Astrocyte of the hippocampus (primary cell): ENCODE measurements around the gene ORAI2.
"Not testable (repeated sequence)": the region's sequence is repeated elsewhere in the genome, so short reads cannot be mapped to it uniquely, and the experiment has no call there.

Source experiments
- DNase-seq: peaks from one replicate; pipeline ENCODE4 v3.0.0; 2011; ENCODE audit warnings: low read depth, low spot score

Gene ORAI2

DNA sequence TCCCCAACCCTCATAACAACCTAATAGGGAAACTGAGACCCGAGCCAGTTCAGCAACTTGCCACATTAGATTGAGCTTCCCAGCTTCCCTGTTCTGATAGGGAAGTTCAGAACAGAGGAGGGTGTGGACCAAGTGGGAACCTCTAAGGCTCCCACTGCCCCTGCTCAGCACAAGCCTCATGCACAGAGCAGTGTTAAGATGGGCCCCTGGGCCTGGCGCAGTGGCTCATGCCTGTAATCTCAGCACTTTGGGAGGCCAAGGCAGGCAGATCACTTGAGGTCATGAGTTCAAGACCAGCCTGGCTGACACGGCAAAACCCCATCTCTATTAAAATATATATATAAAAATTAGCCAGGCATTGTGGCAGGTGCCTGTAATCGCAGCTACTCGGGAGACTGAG, 63.9 kb downstream of the ORAI2 start:
- DNase-seq, result not testable (repeated sequence)

DNA sequence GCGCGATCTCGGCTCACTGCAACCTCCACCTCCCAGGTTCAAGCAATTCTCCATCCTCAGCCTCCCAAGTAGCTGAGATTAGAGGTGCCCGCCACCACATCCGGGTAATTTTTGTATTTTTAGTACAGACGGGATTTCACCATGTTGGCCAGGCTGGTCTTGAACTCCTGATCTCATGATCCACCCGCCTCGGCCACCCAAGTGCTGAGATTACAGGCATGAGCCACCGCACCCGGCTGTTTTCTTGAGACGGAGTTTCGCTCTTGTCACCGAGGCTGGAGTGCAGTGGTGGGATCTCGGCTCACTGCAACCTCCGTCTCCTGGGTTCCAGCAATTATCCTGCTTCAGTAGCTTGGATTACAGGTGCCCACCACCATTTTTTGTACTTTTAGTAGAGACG, 64.9 kb downstream of the ORAI2 start:
- not testable (repeated sequence) for DNase-seq

DNA sequence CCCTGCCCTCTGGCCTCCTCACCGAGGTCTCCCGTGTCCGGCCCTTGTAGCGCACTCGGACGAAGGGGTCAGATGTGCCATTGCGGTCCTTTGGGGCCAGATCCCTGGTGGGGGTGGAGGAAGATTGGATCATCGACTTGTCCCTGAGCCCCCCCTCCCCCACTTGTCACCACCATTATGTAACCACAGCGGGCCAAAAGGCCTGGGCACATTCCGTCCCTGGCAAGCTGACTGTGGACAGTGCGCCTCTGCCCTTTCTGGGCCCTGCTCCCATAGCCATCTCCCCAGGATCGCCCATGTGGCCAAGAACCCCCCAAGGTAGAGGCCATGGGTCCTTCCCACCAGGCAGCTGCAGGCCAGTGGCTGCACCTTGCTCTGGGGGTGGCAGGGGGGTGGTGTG, 69.8 kb downstream of the ORAI2 start:
- not testable (repeated sequence) for DNase-seq

DNA sequence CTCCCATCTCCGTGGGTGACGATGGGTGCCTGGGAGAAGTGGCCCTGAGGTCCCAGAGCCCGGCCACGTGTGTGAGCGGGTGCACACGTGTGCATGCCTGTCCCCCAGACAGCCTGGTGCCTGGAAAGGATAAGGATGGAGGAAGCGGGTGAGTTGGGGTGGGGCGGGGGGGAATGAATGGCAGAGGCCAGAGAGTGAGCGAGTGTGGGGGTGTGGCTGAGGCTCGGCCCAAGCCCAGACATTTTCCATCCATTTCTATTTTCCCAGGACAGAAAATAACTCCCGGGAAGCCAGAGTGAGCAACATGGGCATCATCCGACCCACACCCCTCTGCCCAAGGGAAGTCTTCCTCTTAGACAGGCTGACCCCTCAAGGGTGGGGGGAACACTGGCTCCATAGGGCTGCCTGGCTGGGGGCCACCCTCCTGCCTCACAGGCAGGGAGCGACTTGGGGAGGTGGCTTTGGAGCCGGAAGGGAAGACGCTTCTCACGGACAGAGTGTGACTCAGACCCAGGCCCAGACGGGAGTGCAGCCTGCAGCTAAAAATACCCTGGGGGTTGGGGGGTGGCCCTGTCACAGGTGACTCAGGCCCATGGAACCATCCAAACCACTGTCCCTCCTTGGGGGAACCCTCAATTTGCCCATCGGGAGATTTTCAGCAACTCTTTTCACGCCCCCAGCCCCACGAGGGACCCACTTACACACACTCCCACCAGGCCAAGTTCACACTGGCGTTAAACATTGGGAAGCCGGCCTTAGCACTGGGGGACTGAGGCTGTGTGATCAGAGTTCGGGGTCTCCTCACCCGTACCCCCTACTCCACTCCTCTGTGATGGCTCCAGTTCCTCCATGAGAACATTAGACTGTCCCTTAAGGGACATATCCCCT, 72.2 kb downstream of the ORAI2 start:
- not testable (repeated sequence) for DNase-seq
